Measurements from ENCODE around the gene IRF6.

DNA sequence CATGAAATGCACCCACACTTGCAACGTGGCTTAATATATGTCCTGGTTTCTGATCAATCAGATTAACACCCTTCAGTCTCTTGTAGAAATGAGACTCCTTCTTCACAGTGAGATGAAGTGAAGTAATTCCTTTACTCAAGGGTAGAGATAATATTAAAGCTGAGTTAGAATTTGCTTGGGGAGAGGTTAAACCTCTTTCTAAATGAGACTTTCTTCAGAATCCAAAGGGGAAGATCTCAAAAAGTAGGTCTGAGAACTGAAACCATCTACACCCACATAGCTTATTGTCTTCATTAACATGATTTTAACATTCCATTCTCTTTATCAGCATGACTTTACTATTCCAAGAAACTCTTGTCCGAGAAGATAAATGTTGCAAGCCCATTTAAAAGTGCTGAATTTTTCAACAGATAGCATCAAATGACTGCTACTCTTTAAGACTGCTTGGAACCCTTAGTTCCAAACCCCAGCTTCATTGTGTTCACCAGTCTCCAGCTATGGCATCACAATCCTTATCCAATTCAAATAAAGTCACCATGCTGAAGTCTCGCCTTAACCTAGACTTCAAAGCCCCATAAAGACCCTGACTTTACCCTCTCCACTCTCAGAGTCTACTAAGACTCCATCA lies 69.3 kb downstream of the IRF6 start:
- TF ChIP-seq POLR2A (IDR thresholded peaks at IDR 0.05; ENCODE audit: low read depth) = no peak
- TF ChIP-seq, protein P1, sequence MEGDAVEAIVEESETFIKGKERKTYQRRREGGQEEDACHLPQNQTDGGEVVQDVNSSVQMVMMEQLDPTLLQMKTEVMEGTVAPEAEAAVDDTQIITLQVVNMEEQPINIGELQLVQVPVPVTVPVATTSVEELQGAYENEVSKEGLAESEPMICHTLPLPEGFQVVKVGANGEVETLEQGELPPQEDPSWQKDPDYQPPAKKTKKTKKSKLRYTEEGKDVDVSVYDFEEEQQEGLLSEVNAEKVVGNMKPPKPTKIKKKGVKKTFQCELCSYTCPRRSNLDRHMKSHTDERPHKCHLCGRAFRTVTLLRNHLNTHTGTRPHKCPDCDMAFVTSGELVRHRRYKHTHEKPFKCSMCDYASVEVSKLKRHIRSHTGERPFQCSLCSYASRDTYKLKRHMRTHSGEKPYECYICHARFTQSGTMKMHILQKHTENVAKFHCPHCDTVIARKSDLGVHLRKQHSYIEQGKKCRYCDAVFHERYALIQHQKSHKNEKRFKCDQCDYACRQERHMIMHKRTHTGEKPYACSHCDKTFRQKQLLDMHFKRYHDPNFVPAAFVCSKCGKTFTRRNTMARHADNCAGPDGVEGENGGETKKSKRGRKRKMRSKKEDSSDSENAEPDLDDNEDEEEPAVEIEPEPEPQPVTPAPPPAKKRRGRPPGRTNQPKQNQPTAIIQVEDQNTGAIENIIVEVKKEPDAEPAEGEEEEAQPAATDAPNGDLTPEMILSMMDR (IDR thresholded peaks at IDR 0.05) = no peak
- TF ChIP-seq EP300 (IDR thresholded peaks at IDR 0.05) = no peak
- no peak for TF ChIP-seq POLR2AphosphoS5 (IDR thresholded peaks at IDR 0.05)
